Activated CD8-positive, alpha-beta memory T cell treated with anti-CD3 and anti-CD28 coated beads, Interleukin-2, amount 50 U/mL, for 24 hours (primary cell): ENCODE data around the gene TNS1.

ENCODE experiments used
- DNase-seq: peaks from one replicate; pipeline ENCODE4 v3.0.0-alpha.2; 2020; ENCODE audit errors: extremely low read depth

The TNS1 gene

GRCh38 chr2:217849154-217849975 lies 153.4 kb downstream of the TNS1 start:
- DNase-seq = no peak

- DNase-seq = no peak
Measured at GRCh38 chr2:217848351-217848957, 154.3 kb downstream of the TNS1 start.

GRCh38 chr2:217847552-217848350 lies 155.0 kb downstream of the TNS1 start:
- DNase-seq = no peak

GRCh38 chr2:217847115-217847514 lies 155.7 kb downstream of the TNS1 start:
- DNase-seq = no peak

GRCh38 chr2:217846321-217846743 lies 156.5 kb downstream of the TNS1 start:
- DNase-seq = no peak

- DNase-seq = no peak
Measured at GRCh38 chr2:217845301-217845700, 157.5 kb downstream of the TNS1 start.

- no peak for DNase-seq
Measured at GRCh38 chr2:217844696-217845095, 158.1 kb downstream of the TNS1 start.

GRCh38 chr2:217843324-217843723 lies 159.5 kb downstream of the TNS1 start:
- DNase-seq = no peak

GRCh38 chr2:217842017-217842416 lies 160.8 kb downstream of the TNS1 start:
- DNase-seq = no peak

GRCh38 chr2:217840522-217840921 lies 162.3 kb downstream of the TNS1 start:
- no peak for DNase-seq

GRCh38 chr2:217839750-217840107 lies 163.1 kb downstream of the TNS1 start:
- DNase-seq = no peak

GRCh38 chr2:217839073-217839749 lies 163.6 kb downstream of the TNS1 start:
- DNase-seq = no peak

- no peak for DNase-seq
Measured at GRCh38 chr2:217838409-217838831, 164.4 kb downstream of the TNS1 start.

GRCh38 chr2:217837530-217837929 lies 165.3 kb downstream of the TNS1 start:
- no peak for DNase-seq

GRCh38 chr2:217836901-217837491 lies 165.8 kb downstream of the TNS1 start:
- no peak for DNase-seq

GRCh38 chr2:217835931-217836891 lies 166.6 kb downstream of the TNS1 start:
- no peak for DNase-seq

- no peak for DNase-seq
Measured at GRCh38 chr2:217834744-217835513, 167.9 kb downstream of the TNS1 start.

- no peak for DNase-seq
Measured at GRCh38 chr2:217834057-217834620, 168.7 kb downstream of the TNS1 start.

- DNase-seq = no peak
Measured at GRCh38 chr2:217833439-217833838, 169.4 kb downstream of the TNS1 start.
